AG04449 (cell line): ENCODE data around the gene NTHL1.

Source experiments
- CTCF ChIA-PET: fragments of 350-600 bp; formaldehyde crosslinking; extraction: SDS; loops from one replicate; lab custom pipeline; 2021; ENCODE audit warnings: antibody characterized with exemption; lab: Yijun Ruan, JAX
- POLR2A ChIA-PET: fragments of 400-600, 350-600 bp; formaldehyde crosslinking; extraction: SDS; loops from one replicate; lab custom pipeline; 2020; ENCODE audit warnings: antibody characterized with exemption, inconsistent platforms; lab: Yijun Ruan, JAX
- DNase-seq: peaks from one replicate; pipeline ENCODE4 v3.0.0-alpha.2; 2010; ENCODE audit warnings: low read depth, low spot score
- H3K4me3 ChIP-seq: 2 replicates; pipeline ENCODE4 v1.5.1; 2011; ENCODE audit warnings: low read depth, mild to moderate bottlenecking, control low read depth, low read length
- TF ChIP-seq, protein P1 (sequence below): IDR thresholded peaks from one replicate; pipeline ENCODE4 v1.5.1; 2011; ENCODE audit warnings: mild to moderate bottlenecking, moderate library complexity, low read length, control low read depth, inconsistent platforms; ENCODE audit not compliant: insufficient read depth; ENCODE audit errors: missing control alignments

The NTHL1 gene

DNA sequence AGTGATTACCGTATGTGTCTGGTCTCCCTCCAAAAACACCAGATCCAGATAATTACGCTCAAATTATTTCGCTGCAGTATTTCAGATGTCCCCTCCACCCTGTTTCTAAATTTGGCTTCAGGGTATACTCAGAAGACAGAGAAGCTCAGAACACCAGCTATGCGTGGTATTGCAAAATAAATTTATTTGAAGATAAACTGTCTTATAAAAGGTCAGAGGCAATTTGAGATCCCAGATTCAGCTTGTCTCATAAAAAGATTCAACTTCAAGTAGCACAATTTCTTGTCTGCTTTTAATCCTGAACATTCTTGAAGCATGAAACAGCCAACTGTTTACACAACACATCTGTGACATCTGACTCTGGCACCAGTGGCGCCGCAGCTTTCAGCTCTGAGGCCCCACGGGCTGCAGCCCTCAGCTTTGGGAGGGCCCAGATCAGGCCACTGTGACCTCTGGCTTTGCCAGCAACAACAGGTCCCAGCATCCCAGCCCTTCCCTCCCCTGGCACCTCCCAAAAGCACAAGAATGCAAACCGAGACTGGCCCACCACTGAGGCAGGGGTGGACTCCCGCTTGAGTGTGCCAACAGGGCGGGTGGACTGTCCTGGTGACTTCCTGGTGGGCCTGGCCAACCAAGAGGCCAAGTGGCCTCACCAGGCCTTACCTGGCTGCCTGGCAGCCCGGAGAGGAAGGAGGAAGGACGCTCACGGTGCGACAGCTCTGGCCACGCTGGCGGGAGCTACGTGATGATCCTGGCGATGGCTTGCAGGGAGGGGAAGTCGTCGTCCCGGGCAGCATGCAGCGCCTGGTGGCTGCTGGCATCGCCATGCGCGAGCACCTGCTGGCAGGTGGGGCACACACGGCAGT, 49.9 kb downstream of the NTHL1 start:
- DNase-seq, result no peak
- ChIA-PET CTCF (interaction anchor here (1.1 to 4.6 kb wide), 3 partner anchors 10 to 143 kb away, joined by 3 to 19 read pairs (median 7); no protein-coding TSS in a partner anchor), POLR2A (interaction anchor here (1.6 kb wide), 1 partner anchor 158 kb away, joined by 3 read pairs; the partner anchor contains the start of gene TRAF7)
- H3K4me3 ChIP-seq, result no peak overlapping the region
- TF ChIP-seq, protein P1, sequence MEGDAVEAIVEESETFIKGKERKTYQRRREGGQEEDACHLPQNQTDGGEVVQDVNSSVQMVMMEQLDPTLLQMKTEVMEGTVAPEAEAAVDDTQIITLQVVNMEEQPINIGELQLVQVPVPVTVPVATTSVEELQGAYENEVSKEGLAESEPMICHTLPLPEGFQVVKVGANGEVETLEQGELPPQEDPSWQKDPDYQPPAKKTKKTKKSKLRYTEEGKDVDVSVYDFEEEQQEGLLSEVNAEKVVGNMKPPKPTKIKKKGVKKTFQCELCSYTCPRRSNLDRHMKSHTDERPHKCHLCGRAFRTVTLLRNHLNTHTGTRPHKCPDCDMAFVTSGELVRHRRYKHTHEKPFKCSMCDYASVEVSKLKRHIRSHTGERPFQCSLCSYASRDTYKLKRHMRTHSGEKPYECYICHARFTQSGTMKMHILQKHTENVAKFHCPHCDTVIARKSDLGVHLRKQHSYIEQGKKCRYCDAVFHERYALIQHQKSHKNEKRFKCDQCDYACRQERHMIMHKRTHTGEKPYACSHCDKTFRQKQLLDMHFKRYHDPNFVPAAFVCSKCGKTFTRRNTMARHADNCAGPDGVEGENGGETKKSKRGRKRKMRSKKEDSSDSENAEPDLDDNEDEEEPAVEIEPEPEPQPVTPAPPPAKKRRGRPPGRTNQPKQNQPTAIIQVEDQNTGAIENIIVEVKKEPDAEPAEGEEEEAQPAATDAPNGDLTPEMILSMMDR, result no peak

DNA sequence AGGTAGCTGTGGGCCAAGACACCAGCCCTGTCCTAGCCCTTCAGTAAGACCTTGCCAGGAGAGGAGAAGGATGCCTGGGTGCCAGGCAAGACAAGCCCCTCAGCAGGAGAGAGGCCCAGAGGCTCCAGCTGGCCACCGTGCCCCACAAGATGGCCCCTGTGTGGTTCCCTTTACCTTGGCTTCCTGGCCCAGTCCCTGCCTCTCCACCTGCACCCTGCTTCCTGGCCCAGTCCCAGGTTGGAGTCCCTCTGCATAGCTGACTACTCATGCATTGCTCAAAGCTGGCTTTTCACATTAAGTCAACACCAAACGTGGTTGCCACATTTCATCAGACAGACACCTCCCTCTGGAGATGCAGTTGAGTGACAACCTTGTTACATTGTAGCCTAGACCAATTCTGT, 53.9 kb downstream of the NTHL1 start:
- POLR2A ChIA-PET, result interaction anchor here (0.7 to 1.0 kb wide), 2 partner anchors 8 to 29 kb away, joined by 3 to 5 read pairs; partner anchors contain the start of gene RPS2
- no peak overlapping the region for H3K4me3 ChIP-seq
- CTCF ChIA-PET, result interaction anchor here (0.9 to 16.4 kb wide), 7 partner anchors 9 to 147 kb away, joined by 3 to 163 read pairs (median 5); partner anchors contain the start of gene GFER
- TF ChIP-seq, protein P1, result no peak
- DNase-seq, result no peak

DNA sequence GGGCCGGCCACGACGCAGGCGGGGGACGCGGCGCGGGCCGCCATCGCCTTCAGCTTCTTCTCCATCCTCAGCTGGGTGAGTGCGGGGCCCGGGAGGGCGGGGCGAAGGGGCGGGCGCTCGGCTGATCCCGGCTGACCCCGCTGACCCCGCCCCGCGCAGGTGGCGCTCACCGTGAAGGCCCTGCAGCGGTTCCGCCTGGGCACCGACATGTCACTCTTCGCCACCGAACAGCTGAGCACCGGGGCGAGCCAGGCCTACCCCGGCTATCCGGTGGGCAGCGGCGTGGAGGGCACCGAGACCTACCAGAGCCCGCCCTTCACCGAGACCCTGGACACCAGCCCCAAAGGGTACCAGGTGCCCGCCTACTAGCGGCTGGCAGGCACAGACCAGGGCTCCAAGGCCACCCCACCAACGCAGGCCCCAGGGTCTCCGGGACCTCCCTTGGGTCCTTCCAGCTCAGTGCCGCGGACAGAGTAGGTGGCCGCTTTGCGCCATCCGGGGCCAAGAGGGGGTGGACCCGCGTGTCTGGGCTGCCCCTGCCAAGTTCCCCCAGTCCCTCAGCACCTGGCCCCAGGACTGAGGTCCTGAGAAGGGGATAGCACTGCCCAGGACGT, 54.8 kb downstream of the NTHL1 start:
- H3K4me3 ChIP-seq, result peak overlapping the region; percentile 47
- no peak for DNase-seq
- TF ChIP-seq, protein P1, result no peak
- ChIA-PET CTCF (interaction anchor here (1.5 to 16.4 kb wide), 5 partner anchors 8 to 148 kb away, joined by 3 to 163 read pairs (median 6); partner anchors contain the start of gene GFER), POLR2A (no interaction called here)

DNA sequence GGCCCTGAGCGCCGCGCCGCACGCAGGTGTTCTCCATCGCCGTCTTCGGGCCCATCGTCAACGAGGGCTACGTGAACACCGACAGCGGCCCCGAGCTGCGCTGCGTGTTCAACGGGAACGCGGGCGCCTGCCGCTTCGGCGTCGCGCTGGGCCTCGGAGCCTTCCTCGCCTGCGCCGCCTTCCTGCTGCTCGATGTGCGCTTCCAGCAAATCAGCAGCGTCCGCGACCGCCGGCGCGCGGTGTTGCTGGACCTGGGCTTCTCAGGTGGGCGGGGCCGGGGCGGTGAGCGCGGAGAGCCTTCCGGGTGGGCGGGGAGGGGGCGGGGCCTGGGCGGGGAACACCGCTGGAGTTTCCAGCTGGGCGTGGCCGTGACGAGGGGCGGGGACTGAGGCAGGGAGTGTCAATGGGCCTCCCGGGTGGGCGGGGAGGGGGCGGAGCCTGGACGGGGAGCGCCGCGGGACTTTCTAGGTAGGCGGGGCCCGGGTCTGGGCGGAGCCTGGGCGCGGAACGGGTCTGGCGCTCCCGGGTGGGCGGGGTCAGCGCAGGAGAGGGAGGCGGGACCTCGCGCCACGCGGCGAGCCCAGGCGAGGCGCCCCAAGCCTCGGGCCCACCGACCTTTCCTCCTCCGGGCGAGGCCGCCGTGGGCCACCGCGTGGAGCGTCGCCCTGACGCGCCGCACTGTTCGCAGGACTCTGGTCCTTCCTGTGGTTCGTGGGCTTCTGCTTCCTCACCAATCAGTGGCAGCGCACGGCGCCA, 55.5 kb downstream of the NTHL1 start:
- POLR2A ChIA-PET, result interaction anchor here (0.8 to 2.3 kb wide), 2 partner anchors 27 to 163 kb away, joined by 3 to 8 read pairs; partner anchors contain the start of genes RPS2 and TRAF7
- CTCF ChIA-PET, result interaction anchor here (16.4 kb wide), 1 partner anchor 11 kb away, joined by 163 read pairs; no protein-coding TSS in a partner anchor
- peak overlapping the region; percentile 50 for H3K4me3 ChIP-seq
- DNase-seq, result no peak
- TF ChIP-seq, protein P1, result no peak

DNA sequence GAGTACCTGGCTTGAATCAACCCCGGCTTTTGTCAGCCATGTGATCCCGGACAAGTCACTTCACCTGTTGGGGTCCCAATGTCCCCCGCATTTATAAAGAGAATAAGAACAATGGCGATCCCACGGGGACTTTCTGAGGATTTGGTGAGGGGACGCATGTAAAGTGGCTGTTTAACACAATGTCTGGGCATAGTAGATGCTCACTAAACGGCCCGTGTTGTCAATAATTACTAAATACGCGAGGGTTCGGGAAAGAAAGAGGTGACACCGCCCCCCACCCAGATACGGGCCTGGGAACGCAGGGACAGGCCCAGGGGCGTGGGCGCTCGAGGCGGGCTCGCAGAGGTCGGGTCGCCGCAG, 56.1 kb downstream of the NTHL1 start:
- TF ChIP-seq, protein P1, result no peak
- POLR2A ChIA-PET, result interaction anchor here (0.8 to 2.3 kb wide), 2 partner anchors 27 to 164 kb away, joined by 3 to 8 read pairs; partner anchors contain the start of genes RPS2 and TRAF7
- CTCF ChIA-PET, result interaction anchor here (0.5 to 16.4 kb wide), 2 partner anchors 11 to 148 kb away, joined by 3 to 163 read pairs; no protein-coding TSS in a partner anchor
- H3K4me3 ChIP-seq, result peak overlapping the region; percentile 50
- DNase-seq, result no peak
